Measurements from ENCODE around the gene TMBIM1. TPM values are rescaled to one million over a fixed set of nuclear protein-coding genes. Genes with fewer than 3 reads are reported as not detected.

TMBIM1 gene
- total and polyA plus RNA-seq, 9 of the 15 experiments (the other 6 are each of a cell fraction or from before 2014, with no cell fraction given), result 14.2 to 105 (median 47.0) TPM

DNA sequence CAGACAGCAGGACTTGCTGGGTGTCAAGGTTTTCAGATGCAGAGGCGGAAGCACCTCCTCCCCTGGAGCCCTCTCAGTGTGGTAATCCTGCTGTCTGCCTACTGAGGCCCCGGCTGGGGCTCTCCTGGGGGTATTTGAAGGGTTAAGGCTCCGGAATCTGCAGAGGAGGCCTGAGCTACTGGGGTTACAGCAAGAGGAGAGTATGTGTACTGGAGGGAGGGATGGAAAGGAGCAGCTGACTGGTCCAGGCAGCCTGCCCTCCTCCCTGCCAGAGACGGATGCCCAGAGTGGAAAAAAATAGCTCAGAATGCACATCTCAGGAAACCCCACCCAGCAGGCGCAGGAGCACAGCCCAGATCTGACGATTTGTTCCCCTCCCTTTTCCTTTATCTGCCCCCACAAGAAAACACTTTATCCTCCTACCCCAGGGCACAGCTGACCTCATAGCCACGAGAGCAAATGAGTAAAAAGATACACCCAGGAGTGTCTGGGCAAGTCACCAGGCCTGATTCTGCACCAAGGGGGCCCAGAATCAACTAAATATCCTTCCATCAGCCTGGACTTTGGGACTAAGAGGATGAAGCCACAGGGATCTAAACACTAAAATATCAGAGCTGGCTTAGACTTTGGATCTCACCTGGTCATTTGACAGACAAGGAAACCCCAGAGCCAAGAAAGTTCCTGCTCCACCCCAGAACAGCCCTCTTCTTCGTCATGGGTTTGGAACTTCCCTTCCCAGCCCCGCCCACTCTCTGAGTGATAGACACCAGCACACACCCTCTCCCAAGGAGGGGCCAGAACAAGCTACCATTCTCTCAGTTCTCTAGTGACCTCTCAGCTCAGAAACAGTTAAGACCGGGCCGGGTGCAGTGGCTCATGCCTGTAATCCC, 5.5 kb downstream of the TMBIM1 start:
- Histone ChIP-seq H3K9me3 (replicated peaks; ENCODE audit: control insufficient read depth, insufficient read depth, low read depth, low read length) (no peaks in the 10 kb centered on the region), H3K4me3 (peak overlapping the region; percentile 14), H3K4me2 (ENCODE audit: insufficient read depth, low read length) (peak overlapping the region; percentile 77), H3K4me1 (replicated peaks in 1 of 2; ENCODE audit: control insufficient read depth in 2 of 2, insufficient read depth in 2 of 2, low read length in 2 of 2) (peaks cover 35 to 50% of the 10 kb centered on the region in 2 experiments), H3K36me3 (ENCODE audit: control insufficient read depth, insufficient read depth, low read length) (peaks cover 57% of the 10 kb centered on the region), H3K9me1 (ENCODE audit: control insufficient read depth, insufficient read depth, low read length) (no peaks in the 10 kb centered on the region), H3K79me2 (ENCODE audit: control insufficient read depth, insufficient read depth, low read length) (peaks cover 96% of the 10 kb centered on the region), H4K20me1 (replicated peaks; ENCODE audit: control insufficient read depth, insufficient read depth, low read length) (peaks cover 11% of the 10 kb centered on the region), H3K27ac (ENCODE audit: extremely low read depth, low read depth, low read length) (peak overlapping the region; percentile 88), H3K9ac (ENCODE audit: insufficient read depth in 1 of 2, low read depth in 2 of 2, low read length in 2 of 2) (peak overlapping the region; percentile 72 to 90), H3K27me3 (ENCODE audit: control insufficient read depth in 2 of 2, insufficient read depth in 2 of 2, low read length in 2 of 2) (no peaks in the 10 kb centered on the region), H2AFZ (ENCODE audit: low read depth, low read length) (no peak overlapping the region)
- ChIA-PET CTCF (ENCODE audit: low intra/inter-chr PET ratio) (interaction anchor here (0.7 kb wide), 1 partner anchor 36 kb away, joined by 3 read pairs; no protein-coding TSS in a partner anchor), POLR2A (interaction anchor here (0.6 to 3.4 kb wide), 14 partner anchors 8 to 937 kb away, joined by 3 to 19 read pairs (median 4); partner anchors contain the start of genes AAMP and PNKD)
- peak; percentile 93 for FAIRE-seq
- intact Hi-C loops (cut with micrococcal nuclease) (loop anchor here (2.0 kb wide), 1 partner anchor 14 kb away; no protein-coding TSS in a partner anchor), in situ Hi-C loops (cut with MboI) (loop anchor here (5.0 kb wide), 1 partner anchor 110 kb away; the partner anchor contains the start of gene CTDSP1)
- DNase-seq (ENCODE audit: extremely low read depth in 1 of 4, low spot score in 3 of 4), result peak; percentile 71 to 93 (median 77)
- no TSS peak for BruUV-seq (replicated peaks)
- peak; percentile 84 for ATAC-seq
- WGBS (ENCODE audit: insufficient coverage, low coverage, missing lambda C conversion rate), result 5% methylated on average over 10 of the region's 11 CpGs
- TF ChIP-seq TAF9B (IDR thresholded peaks at IDR 0.05; ENCODE audit: partially characterized antibody) (peak; percentile 55), JUN (IDR thresholded peaks at IDR 0.05; ENCODE audit: borderline replicate concordance, low read depth, low read length) (peak; percentile 16; the same call in 1 of the 2 replicates), JUN (CRISPR knock-in tag; IDR thresholded peaks at IDR 0.05; ENCODE audit: borderline replicate concordance) (no peak), SRSF7 (optimal IDR thresholded peaks at IDR 0.05; ENCODE audit: low read depth, low read length) (no peak), RCOR1 (IDR thresholded peaks at IDR 0.05; ENCODE audit: borderline replicate concordance in 1 of 2, low read depth in 2 of 2, low read length in 2 of 2) (0 out of 4 replicates have a peak, but pooled peaks of 1 of the 2 experiments have one; percentile 30), SPI1 (IDR thresholded peaks at IDR 0.05; ENCODE audit: borderline replicate concordance, low read depth, low read length) (peak; percentile 65; the same call in 1 of the 2 replicates), ZNF77 (CRISPR knock-in tag; IDR thresholded peaks at IDR 0.05) (no peak), POLR2H (tag; IDR thresholded peaks at IDR 0.05; ENCODE audit: low read depth) (peak; percentile 63), NR4A1 (CRISPR knock-in tag; IDR thresholded peaks at IDR 0.05) (no peak), NR4A1 (tag; IDR thresholded peaks at IDR 0.05) (no peak), CREB1 (IDR thresholded peaks at IDR 0.05) (peak; percentile 64; the same call in 1 of the 2 replicates), CREB1 (CRISPR knock-in tag; IDR thresholded peaks at IDR 0.05) (no peak; the same call in 1 of the 2 replicates)
- TF ChIP-seq, protein P1, sequence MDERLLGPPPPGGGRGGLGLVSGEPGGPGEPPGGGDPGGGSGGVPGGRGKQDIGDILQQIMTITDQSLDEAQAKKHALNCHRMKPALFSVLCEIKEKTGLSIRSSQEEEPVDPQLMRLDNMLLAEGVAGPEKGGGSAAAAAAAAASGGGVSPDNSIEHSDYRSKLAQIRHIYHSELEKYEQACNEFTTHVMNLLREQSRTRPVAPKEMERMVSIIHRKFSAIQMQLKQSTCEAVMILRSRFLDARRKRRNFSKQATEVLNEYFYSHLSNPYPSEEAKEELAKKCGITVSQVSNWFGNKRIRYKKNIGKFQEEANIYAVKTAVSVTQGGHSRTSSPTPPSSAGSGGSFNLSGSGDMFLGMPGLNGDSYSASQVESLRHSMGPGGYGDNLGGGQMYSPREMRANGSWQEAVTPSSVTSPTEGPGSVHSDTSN (CRISPR knock-in tag; IDR thresholded peaks at IDR 0.05; ENCODE audit: low read depth), result no peak
- TF ChIP-seq, protein P1 (tag; conservative IDR thresholded peaks at IDR 0.05; ENCODE audit: low read depth), result peak; percentile 89
- TF ChIP-seq, protein P2, sequence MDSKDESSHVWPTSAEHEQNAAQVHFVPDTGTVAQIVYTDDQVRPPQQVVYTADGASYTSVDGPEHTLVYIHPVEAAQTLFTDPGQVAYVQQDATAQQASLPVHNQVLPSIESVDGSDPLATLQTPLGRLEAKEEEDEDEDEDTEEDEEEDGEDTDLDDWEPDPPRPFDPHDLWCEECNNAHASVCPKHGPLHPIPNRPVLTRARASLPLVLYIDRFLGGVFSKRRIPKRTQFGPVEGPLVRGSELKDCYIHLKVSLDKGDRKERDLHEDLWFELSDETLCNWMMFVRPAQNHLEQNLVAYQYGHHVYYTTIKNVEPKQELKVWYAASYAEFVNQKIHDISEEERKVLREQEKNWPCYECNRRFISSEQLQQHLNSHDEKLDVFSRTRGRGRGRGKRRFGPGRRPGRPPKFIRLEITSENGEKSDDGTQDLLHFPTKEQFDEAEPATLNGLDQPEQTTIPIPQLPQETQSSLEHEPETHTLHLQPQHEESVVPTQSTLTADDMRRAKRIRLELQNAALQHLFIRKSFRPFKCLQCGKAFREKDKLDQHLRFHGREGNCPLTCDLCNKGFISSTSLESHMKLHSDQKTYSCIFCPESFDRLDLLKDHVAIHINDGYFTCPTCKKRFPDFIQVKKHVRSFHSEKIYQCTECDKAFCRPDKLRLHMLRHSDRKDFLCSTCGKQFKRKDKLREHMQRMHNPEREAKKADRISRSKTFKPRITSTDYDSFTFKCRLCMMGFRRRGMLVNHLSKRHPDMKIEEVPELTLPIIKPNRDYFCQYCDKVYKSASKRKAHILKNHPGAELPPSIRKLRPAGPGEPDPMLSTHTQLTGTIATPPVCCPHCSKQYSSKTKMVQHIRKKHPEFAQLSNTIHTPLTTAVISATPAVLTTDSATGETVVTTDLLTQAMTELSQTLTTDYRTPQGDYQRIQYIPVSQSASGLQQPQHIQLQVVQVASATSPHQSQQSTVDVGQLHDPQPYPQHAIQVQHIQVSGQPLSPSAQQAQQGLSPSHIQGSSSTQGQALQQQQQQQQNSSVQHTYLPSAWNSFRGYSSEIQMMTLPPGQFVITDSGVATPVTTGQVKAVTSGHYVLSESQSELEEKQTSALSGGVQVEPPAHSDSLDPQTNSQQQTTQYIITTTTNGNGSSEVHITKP (IDR thresholded peaks at IDR 0.05; ENCODE audit: partially characterized antibody), result peak; percentile 93
